Thyroid gland (tissue), 4 donors: ENCODE data around the gene TLR4. TPM values are rescaled to one million over a fixed set of nuclear protein-coding genes. Genes with fewer than 3 reads are reported as not detected.

ENCODE experiments used
- DNase-seq, 2 donors: peaks; one replicate each; pipeline ENCODE4 v3.0.0-alpha.2; 2019
- H3K27ac ChIP-seq, 3 donors: fragments of 200-600 bp; sonication (generic); 1 replicate in 2 of 3; 2 replicates in 1 of 3; pipeline ENCODE4 v1.5.1; 2016 to 2019; ENCODE audit warnings: mild to moderate bottlenecking in 1 of 3, moderate library complexity in 1 of 3
- H3K27me3 ChIP-seq: fragments of 200-600 bp; sonication (generic); one replicate; pipeline ENCODE4 v1.5.1; 2019
- H3K36me3 ChIP-seq, 2 donors: fragments of 200-600 bp; sonication (generic); one replicate each; pipeline ENCODE4 v1.5.1; 2016 to 2019
- H3K4me1 ChIP-seq, 2 donors: fragments of 200-600 bp; sonication (generic); one replicate each; pipeline ENCODE4 v1.5.1; 2017 to 2019
- H3K4me3 ChIP-seq, 3 donors: fragments of 200-600 bp; sonication (generic); replicated peaks in 1 of 3; 1 replicate in 2 of 3; 2 replicates in 1 of 3; pipeline ENCODE4 v1.5.1; 2016; ENCODE audit warnings: mild to moderate bottlenecking in 1 of 3
- H3K9me3 ChIP-seq: fragments of 200-600 bp; sonication (generic); one replicate; pipeline ENCODE4 v1.5.1; 2017
- POLR2A ChIP-seq, 2 donors: fragments of 450-650 bp; IDR thresholded peaks; one replicate each; pipeline ENCODE4 v1.6.1; 2017; ENCODE audit warnings: antibody characterized with exemption in 2 of 2, mild to moderate bottlenecking in 2 of 2, moderate library complexity in 1 of 2
- WGBS, 2 donors: methylation state at CpG; one replicate each; pipeline ENCODE4 v1.1.5; 2017; 5-methylcytosine and 5-hydroxymethylcytosine counted together
- intact Hi-C: fragments of 100-400 bp; cut with DNase I; formaldehyde crosslinking; loops from one replicate; pipeline ENCODE4 v1.15.1; 2023
- total RNA-seq, 4 donors: library from RNA; depleted of rRNA; stranded (reverse); fragments of >200 nt; gene quantifications; one replicate each; pipeline ENCODE4 v1.2.3, GENCODE V29; 2016
- TF ChIP-seq, protein P1 (sequence below), 6 experiments: fragments of 200-600 bp in 3 of 6; fragments of 450-650 bp in 3 of 6; sonication (generic) in 3 of 6; IDR thresholded peaks; one replicate each; pipeline ENCODE4 v1.5.1; 2016 to 2019; ENCODE audit warnings: antibody characterized with exemption in 6 of 6, mild to moderate bottlenecking in 2 of 6, inconsistent platforms in 1 of 6, moderate library complexity in 1 of 6

The TLR4 gene
- total RNA-seq: 10 to 100 TPM in 3 of 4 donors, 1 to 10 TPM in 1; 9.8 to 59.0 (median 36.0) TPM

GRCh38 chr9:117704024-117704575, at the start of gene TLR4:
Gene TLR4 (plus strand): TSS chr9:117704403. CDS start chr9:117704473, 70 bp downstream.
- Histone ChIP-seq H3K4me1 (peaks cover 3 to 5% of the 10 kb centered on the region in 2 donors), H3K27ac (peak within 1 kb of the TSS; percentile 51 to 88 (median 74)), H3K4me3 (peak within 1 kb of the TSS in 1 of 3 donors; percentile 27), H3K27me3 (no peaks in the 10 kb centered on the region), H3K9me3 (no peaks in the 10 kb centered on the region), H3K36me3 (no peaks in the 10 kb centered on the region)
- intact Hi-C loops: no loop called here
- WGBS, 2 donors: 26 to 29% methylated on average over 7 to 13 of the region's 13 CpGs
- peak; percentile 41 to 45 for DNase-seq
- TF ChIP-seq, protein P1, sequence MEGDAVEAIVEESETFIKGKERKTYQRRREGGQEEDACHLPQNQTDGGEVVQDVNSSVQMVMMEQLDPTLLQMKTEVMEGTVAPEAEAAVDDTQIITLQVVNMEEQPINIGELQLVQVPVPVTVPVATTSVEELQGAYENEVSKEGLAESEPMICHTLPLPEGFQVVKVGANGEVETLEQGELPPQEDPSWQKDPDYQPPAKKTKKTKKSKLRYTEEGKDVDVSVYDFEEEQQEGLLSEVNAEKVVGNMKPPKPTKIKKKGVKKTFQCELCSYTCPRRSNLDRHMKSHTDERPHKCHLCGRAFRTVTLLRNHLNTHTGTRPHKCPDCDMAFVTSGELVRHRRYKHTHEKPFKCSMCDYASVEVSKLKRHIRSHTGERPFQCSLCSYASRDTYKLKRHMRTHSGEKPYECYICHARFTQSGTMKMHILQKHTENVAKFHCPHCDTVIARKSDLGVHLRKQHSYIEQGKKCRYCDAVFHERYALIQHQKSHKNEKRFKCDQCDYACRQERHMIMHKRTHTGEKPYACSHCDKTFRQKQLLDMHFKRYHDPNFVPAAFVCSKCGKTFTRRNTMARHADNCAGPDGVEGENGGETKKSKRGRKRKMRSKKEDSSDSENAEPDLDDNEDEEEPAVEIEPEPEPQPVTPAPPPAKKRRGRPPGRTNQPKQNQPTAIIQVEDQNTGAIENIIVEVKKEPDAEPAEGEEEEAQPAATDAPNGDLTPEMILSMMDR (IDR thresholded peaks at IDR 0.05): no peak
- peak in 1 of 2 donors; percentile 44 for TF ChIP-seq POLR2A (IDR thresholded peaks at IDR 0.05)

GRCh38 chr9:117656002-117656401, 48.2 kb upstream of the TLR4 start:
- H3K27me3 ChIP-seq: no peaks in the 10 kb centered on the region
- intact Hi-C loops: no loop called here

DNA sequence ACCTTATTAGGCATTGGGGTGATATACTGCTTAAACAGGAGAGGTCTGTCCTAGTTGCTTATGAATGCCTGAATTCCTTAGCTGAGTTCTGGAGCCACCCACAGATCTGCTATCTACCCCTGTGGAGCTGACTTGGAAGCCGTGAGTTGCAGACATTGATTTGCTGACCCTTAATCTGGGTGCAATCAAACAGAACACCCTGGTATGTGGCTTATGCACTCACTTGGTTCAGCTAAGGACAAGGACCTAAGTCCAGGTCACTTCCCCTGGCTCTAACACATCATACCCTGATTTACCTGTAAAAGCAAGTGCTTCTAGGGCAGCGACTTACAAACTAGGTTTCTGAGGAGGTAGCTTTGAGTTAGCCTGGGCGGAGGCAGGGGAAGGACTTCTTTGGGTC, 41.6 kb upstream of the TLR4 start:
- Histone ChIP-seq H3K27me3 (no peaks in the 10 kb centered on the region), H3K36me3 (no peaks in the 10 kb centered on the region), H3K9me3 (no peaks in the 10 kb centered on the region), H3K4me1 (no peaks in the 10 kb centered on the region), H3K27ac (no peak overlapping the region), H3K4me3 (no peak overlapping the region)
- no peak for DNase-seq
- 69 to 73% methylated on average over 3 of the region's 3 CpGs for WGBS, 2 donors
- intact Hi-C loops: no loop called here
- TF ChIP-seq, protein P1 (IDR thresholded peaks at IDR 0.05): no peak
- no peak for TF ChIP-seq POLR2A (IDR thresholded peaks at IDR 0.05)

More at GRCh38 chr9:117656002-117656401, 48.2 kb upstream of the TLR4 start:
- TF ChIP-seq, protein P1 (IDR thresholded peaks at IDR 0.05): no peak
- TF ChIP-seq POLR2A (IDR thresholded peaks at IDR 0.05): no peak
- Histone ChIP-seq H3K4me3 (no peak overlapping the region), H3K4me1 (no peaks in the 10 kb centered on the region), H3K9me3 (no peaks in the 10 kb centered on the region), H3K36me3 (no peaks in the 10 kb centered on the region), H3K27ac (no peak overlapping the region)
- 69 to 71% methylated on average over 2 of the region's 2 CpGs for WGBS, 2 donors
- DNase-seq: no peak

- Histone ChIP-seq H3K27me3 (no peaks in the 10 kb centered on the region), H3K9me3 (no peaks in the 10 kb centered on the region), H3K4me3 (no peak overlapping the region), H3K36me3 (no peaks in the 10 kb centered on the region), H3K27ac (no peak overlapping the region), H3K4me1 (no peaks in the 10 kb centered on the region)
- intact Hi-C loops: no loop called here
- WGBS, 2 donors: 71 to 91% methylated on average over 1 of the region's 1 CpG
- no peak for TF ChIP-seq POLR2A (IDR thresholded peaks at IDR 0.05)
- TF ChIP-seq, protein P1 (IDR thresholded peaks at IDR 0.05): no peak
- no peak for DNase-seq
These were observed 39.8 kb upstream of the TLR4 start for GRCh38 chr9:117664419-117664818.

- DNase-seq: no peak
- Histone ChIP-seq H3K36me3 (no peaks in the 10 kb centered on the region), H3K4me3 (no peak overlapping the region), H3K9me3 (no peaks in the 10 kb centered on the region), H3K27ac (no peak overlapping the region), H3K27me3 (no peaks in the 10 kb centered on the region), H3K4me1 (no peaks in the 10 kb centered on the region)
- TF ChIP-seq, protein P1 (IDR thresholded peaks at IDR 0.05): no peak
- TF ChIP-seq POLR2A (IDR thresholded peaks at IDR 0.05): no peak
- intact Hi-C loops: no loop called here
- WGBS, 2 donors: 88 to 94% methylated on average over 1 of the region's 1 CpG
These were observed 38.4 kb upstream of the TLR4 start for GRCh38 chr9:117665601-117666385.
